PFSK-1 (cell line): ENCODE data around the gene CORO1C.
A peak's percentile ranks its signal among the peaks of the same experiment; 100 is the strongest.

Experiments used
- FOXP2 ChIP-seq: optimal IDR thresholded peaks from 2 replicates; pipeline ENCODE3; 2011; ENCODE audit warnings: borderline replicate concordance, control low read depth, inconsistent platforms; ENCODE audit not compliant: insufficient read depth; ENCODE audit errors: extremely low read length, extremely low read depth
- POLR2AphosphoS5 ChIP-seq: IDR thresholded peaks from 2 replicates; pipeline ENCODE4 v1.6.1; 2012; ENCODE audit warnings: low read depth, mild to moderate bottlenecking, control low read depth, low read length, moderate library complexity
- SIN3A ChIP-seq: IDR thresholded peaks from 2 replicates; pipeline ENCODE4 v1.6.1; 2012; ENCODE audit warnings: mild to moderate bottlenecking, low read length, moderate library complexity, borderline replicate concordance; ENCODE audit not compliant: insufficient read depth
- TAF1 ChIP-seq: IDR thresholded peaks from 2 replicates; pipeline ENCODE4 v1.6.1; 2012; ENCODE audit warnings: low read length, control low read depth, borderline replicate concordance; ENCODE audit not compliant: insufficient read depth
- TF ChIP-seq, protein P1 (sequence below), 2 experiments: IDR thresholded peaks; 2 replicates each; pipeline versions ENCODE4 v1.6.1 to v1.8.0; 2011 to 2012; ENCODE audit warnings: low read depth in 2 of 2, low read length in 2 of 2, control low read depth in 1 of 2, inconsistent platforms in 1 of 2, mild to moderate bottlenecking in 1 of 2, moderate library complexity in 1 of 2; ENCODE audit not compliant: insufficient read depth in 1 of 2

CORO1C gene

DNA sequence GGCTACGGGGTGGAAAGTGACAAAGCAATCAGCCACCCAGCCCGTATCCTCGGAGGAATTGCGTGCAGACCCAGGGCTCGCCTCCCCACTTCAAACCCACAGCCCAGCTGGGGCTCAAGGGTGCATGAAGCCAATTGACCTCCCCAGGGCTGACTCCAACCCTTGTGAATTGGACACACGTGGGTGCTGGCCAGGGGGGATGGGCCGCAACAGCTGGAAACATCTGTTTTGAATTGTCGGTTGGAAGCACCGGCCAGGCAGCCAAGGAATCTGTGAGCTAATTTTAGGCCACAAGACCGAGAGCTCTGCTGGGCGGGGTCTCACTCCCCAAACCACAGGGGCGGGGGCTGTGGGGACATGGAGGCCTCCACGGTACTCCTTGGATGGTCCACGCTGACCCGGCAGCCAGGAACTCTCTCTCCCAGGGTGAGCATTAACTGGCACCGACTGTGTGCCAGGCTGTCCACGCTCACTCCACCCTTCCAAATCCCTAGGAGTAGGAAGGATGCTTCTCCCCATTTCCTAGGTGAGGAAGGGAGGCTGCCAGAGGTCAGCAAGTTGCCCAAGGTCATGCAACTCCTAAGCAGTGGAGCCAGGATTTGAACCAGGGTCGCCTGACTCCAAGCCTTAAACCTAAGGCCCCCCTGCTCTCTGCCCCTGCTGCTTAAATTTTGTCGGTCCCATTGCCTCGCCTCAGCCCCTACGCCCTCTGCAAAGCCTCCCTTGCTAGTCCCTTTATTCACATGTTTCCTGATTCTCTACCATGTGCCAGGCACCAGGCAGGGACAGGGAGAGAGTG, 121.6 kb downstream of the CORO1C start:
- TF ChIP-seq FOXP2 (peak; percentile 67), SIN3A (no peak)

- no peak for TF ChIP-seq SIN3A
- no peak for TF ChIP-seq TAF1
- TF ChIP-seq, protein P1, sequence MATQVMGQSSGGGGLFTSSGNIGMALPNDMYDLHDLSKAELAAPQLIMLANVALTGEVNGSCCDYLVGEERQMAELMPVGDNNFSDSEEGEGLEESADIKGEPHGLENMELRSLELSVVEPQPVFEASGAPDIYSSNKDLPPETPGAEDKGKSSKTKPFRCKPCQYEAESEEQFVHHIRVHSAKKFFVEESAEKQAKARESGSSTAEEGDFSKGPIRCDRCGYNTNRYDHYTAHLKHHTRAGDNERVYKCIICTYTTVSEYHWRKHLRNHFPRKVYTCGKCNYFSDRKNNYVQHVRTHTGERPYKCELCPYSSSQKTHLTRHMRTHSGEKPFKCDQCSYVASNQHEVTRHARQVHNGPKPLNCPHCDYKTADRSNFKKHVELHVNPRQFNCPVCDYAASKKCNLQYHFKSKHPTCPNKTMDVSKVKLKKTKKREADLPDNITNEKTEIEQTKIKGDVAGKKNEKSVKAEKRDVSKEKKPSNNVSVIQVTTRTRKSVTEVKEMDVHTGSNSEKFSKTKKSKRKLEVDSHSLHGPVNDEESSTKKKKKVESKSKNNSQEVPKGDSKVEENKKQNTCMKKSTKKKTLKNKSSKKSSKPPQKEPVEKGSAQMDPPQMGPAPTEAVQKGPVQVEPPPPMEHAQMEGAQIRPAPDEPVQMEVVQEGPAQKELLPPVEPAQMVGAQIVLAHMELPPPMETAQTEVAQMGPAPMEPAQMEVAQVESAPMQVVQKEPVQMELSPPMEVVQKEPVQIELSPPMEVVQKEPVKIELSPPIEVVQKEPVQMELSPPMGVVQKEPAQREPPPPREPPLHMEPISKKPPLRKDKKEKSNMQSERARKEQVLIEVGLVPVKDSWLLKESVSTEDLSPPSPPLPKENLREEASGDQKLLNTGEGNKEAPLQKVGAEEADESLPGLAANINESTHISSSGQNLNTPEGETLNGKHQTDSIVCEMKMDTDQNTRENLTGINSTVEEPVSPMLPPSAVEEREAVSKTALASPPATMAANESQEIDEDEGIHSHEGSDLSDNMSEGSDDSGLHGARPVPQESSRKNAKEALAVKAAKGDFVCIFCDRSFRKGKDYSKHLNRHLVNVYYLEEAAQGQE (IDR thresholded peaks at IDR 0.05; ENCODE audit: insufficient read depth in 1 of 2, low read depth in 2 of 2, low read length in 2 of 2) = no peak
- no peak for TF ChIP-seq POLR2AphosphoS5
- TF ChIP-seq FOXP2 = no peak
These were observed 122.7 kb downstream of the CORO1C start for GRCh38 chr12:108608616-108609015.

GRCh38 chr12:108607981-108608600, 123.2 kb downstream of the CORO1C start:
- TF ChIP-seq SIN3A = no peak

GRCh38 chr12:108606492-108606891, 124.8 kb downstream of the CORO1C start:
- no peak for TF ChIP-seq SIN3A

- TF ChIP-seq, protein P1 (IDR thresholded peaks at IDR 0.05; ENCODE audit: insufficient read depth in 1 of 2, low read depth in 2 of 2, low read length in 2 of 2) = no peak
- TF ChIP-seq TAF1 = no peak
- no peak for TF ChIP-seq SIN3A
- TF ChIP-seq POLR2AphosphoS5 = no peak
These were observed 125.5 kb downstream of the CORO1C start for GRCh38 chr12:108605690-108606406.

- TF ChIP-seq TAF1 (no peak), SIN3A (no peak), POLR2AphosphoS5 (no peak), FOXP2 (no peak)
- TF ChIP-seq, protein P1 (IDR thresholded peaks at IDR 0.05; ENCODE audit: insufficient read depth in 1 of 2, low read depth in 2 of 2, low read length in 2 of 2) = no peak
These were observed 126.2 kb downstream of the CORO1C start for GRCh38 chr12:108605000-108605689.
